Body of pancreas (tissue), 4 donors: ENCODE measurements around the gene SETBP1. TPM values are rescaled to one million over a fixed set of nuclear protein-coding genes. Genes with fewer than 3 reads are reported as not detected.

ENCODE experiments used
- ATAC-seq: fragments of 150-250 bp; one replicate; pipeline ENCODE4 v1.9.1; 2016
- DNase-seq, 4 donors: peaks; one replicate each; pipeline ENCODE4 v3.0.0-alpha.2; 2019
- H3K27ac ChIP-seq, 4 donors: fragments of 200-600 bp; sonication (generic); 1 replicate in 3 of 4; 2 replicates in 1 of 4; pipeline versions ENCODE4 v1.5.1 to v1.6.1; 2016 to 2019; ENCODE audit warnings: mild to moderate bottlenecking in 1 of 4, mixed read lengths in 1 of 4, moderate library complexity in 1 of 4
- H3K27me3 ChIP-seq, 2 donors: fragments of 200-600 bp; sonication (generic); one replicate each; pipeline ENCODE4 v1.6.0; 2016; ENCODE audit warnings: mild to moderate bottlenecking in 1 of 2
- H3K36me3 ChIP-seq, 2 donors: fragments of 200-600 bp; sonication (generic); replicated peaks in 1 of 2; 2 replicates each; pipeline ENCODE4 v1.5.1; 2016; ENCODE audit warnings: low read depth in 2 of 2; ENCODE audit not compliant: insufficient read depth in 1 of 2
- H3K4me1 ChIP-seq: fragments of 200-600 bp; sonication (generic); one replicate; pipeline ENCODE4 v1.6.0; 2016
- H3K4me3 ChIP-seq, 2 donors: fragments of 200-600 bp; sonication (generic); 1 replicate in 1 of 2; 2 replicates in 1 of 2; pipeline ENCODE4 v1.5.1; 2016 to 2019
- H3K9me3 ChIP-seq, 3 donors: fragments of 200-600 bp; sonication (generic); 1 replicate in 2 of 3; 2 replicates in 1 of 3; pipeline ENCODE4 v1.5.1; 2016
- CTCF ChIP-seq, 7 experiments: fragments of 450-650 bp in 4 of 7; fragments of 200-600 bp in 3 of 7; sonication (generic) in 3 of 7; IDR thresholded peaks; one replicate each; pipeline ENCODE4 v1.5.1; 2016 to 2019; ENCODE audit warnings: antibody characterized with exemption in 7 of 7
- POLR2A ChIP-seq, 3 donors: fragments of 450-650 bp; IDR thresholded peaks; one replicate each; pipeline ENCODE4 v1.6.1; 2016; ENCODE audit warnings: antibody characterized with exemption in 3 of 3, mild to moderate bottlenecking in 2 of 3
- WGBS, 2 donors: methylation state at CpG; one replicate each; pipeline ENCODE4 v1.1.5; 2017; 5-methylcytosine and 5-hydroxymethylcytosine counted together
- intact Hi-C: fragments of 100-400 bp; cut with DNase I; formaldehyde crosslinking; loops from one replicate; pipeline ENCODE4 v1.15.1; 2023
- total RNA-seq, 2 donors: library from RNA; depleted of rRNA; stranded (reverse); fragments of >200 nt; gene quantifications; one replicate each; pipeline ENCODE4 v1.1.0, GENCODE V29; 2016

The SETBP1 gene
- total RNA-seq, 2 donors from 2014 or later = 23.6 to 37.2 TPM

- Histone ChIP-seq H3K27me3 (no peaks in the 10 kb centered on the region), H3K27ac (peak overlapping the region in 2 of 4 donors; percentile 5 to 20), H3K4me1 (peaks cover 28% of the 10 kb centered on the region), H3K36me3 (no peaks in the 10 kb centered on the region), H3K9me3 (no peaks in the 10 kb centered on the region), H3K4me3 (no peak overlapping the region)
- TF ChIP-seq POLR2A (IDR thresholded peaks at IDR 0.05) (no peak), CTCF (IDR thresholded peaks at IDR 0.05) (no peak)
- 71 to 80% methylated on average over 1 of the region's 1 CpG for WGBS, 2 donors
- ATAC-seq (no peak), DNase-seq (no peak)
- intact Hi-C loops = no loop called here
These were observed 79.2 kb downstream of the SETBP1 start for GRCh38 chr18:44759925-44760342.

- intact Hi-C loops = no loop called here
- ATAC-seq (peak; percentile 90), DNase-seq (peak; percentile 78 to 93 (median 80))
These were observed 81.1 kb downstream of the SETBP1 start for GRCh38 chr18:44761812-44762211.

GRCh38 chr18:44763327-44763726, 82.6 kb downstream of the SETBP1 start:
- ATAC-seq = no peak
- DNase-seq = no peak
- Histone ChIP-seq H3K27me3 (no peaks in the 10 kb centered on the region), H3K4me3 (no peak overlapping the region), H3K9me3 (no peaks in the 10 kb centered on the region), H3K36me3 (no peaks in the 10 kb centered on the region), H3K4me1 (peaks cover 44% of the 10 kb centered on the region), H3K27ac (no peak overlapping the region)
- intact Hi-C loops = no loop called here
- TF ChIP-seq POLR2A (IDR thresholded peaks at IDR 0.05) (no peak), CTCF (IDR thresholded peaks at IDR 0.05) (no peak)
- 93 to 96% methylated on average over 8 of the region's 8 CpGs for WGBS, 2 donors

More at GRCh38 chr18:44761812-44762211, 81.1 kb downstream of the SETBP1 start:
- TF ChIP-seq CTCF (IDR thresholded peaks at IDR 0.05) (no peak), POLR2A (IDR thresholded peaks at IDR 0.05) (no peak)
- Histone ChIP-seq H3K4me3 (no peak overlapping the region), H3K27ac (peak overlapping the region in 3 of 4 donors; percentile 52 to 60 (median 57)), H3K4me1 (peaks cover 44% of the 10 kb centered on the region), H3K27me3 (no peaks in the 10 kb centered on the region), H3K36me3 (no peaks in the 10 kb centered on the region), H3K9me3 (no peaks in the 10 kb centered on the region)
- WGBS, 2 donors = 24 to 25% methylated on average over 3 of the region's 3 CpGs

- intact Hi-C loops = no loop called here
- Histone ChIP-seq H3K4me3 (no peak overlapping the region), H3K9me3 (no peaks in the 10 kb centered on the region), H3K36me3 (no peaks in the 10 kb centered on the region), H3K27ac (no peak overlapping the region), H3K4me1 (peaks cover 44% of the 10 kb centered on the region), H3K27me3 (no peaks in the 10 kb centered on the region)
- no peak for DNase-seq
- ATAC-seq = no peak
- TF ChIP-seq CTCF (IDR thresholded peaks at IDR 0.05) = no peak
- no peak for TF ChIP-seq POLR2A (IDR thresholded peaks at IDR 0.05)
- WGBS, 2 donors = 79 to 85% methylated on average over 3 of the region's 3 CpGs
These were observed 84.2 kb downstream of the SETBP1 start for GRCh38 chr18:44764863-44765262.

GRCh38 chr18:44765456-44765855, 84.8 kb downstream of the SETBP1 start:
- no peaks in the 10 kb centered on the region for H3K27me3 ChIP-seq
- no peak for DNase-seq
- TF ChIP-seq CTCF (IDR thresholded peaks at IDR 0.05) (no peak), POLR2A (IDR thresholded peaks at IDR 0.05) (no peak)
- no peaks in the 10 kb centered on the region for H3K9me3 ChIP-seq
- intact Hi-C loops = no loop called here
- peaks cover 44% of the 10 kb centered on the region for H3K4me1 ChIP-seq
- WGBS, 2 donors = 57 to 62% methylated on average over 3 of the region's 3 CpGs
- no peak overlapping the region for H3K27ac ChIP-seq
- peak; percentile 12 for ATAC-seq
- no peak overlapping the region for H3K4me3 ChIP-seq
- no peaks in the 10 kb centered on the region for H3K36me3 ChIP-seq
